B cell (primary cell): ENCODE measurements around the gene ICAM1. TPM values are rescaled to one million over a fixed set of nuclear protein-coding genes. Genes with fewer than 3 reads are reported as not detected.

Experiments used
- ATAC-seq: fragments of 200-7000 bp; cut with Tn5 transposase; one replicate; pipeline ENCODE4 v1.10.0; 2021; ENCODE audit warnings: low read depth, mild to moderate bottlenecking, moderate number of reproducible peaks, moderate library complexity
- CTCF ChIA-PET: fragments of 350-600 bp; sonication (Branson Sonifier 250); formaldehyde crosslinking; loops from one replicate; lab custom pipeline; 2021; ENCODE audit warnings: antibody characterized with exemption, inconsistent platforms; lab: Charles Lee
- POLR2A ChIA-PET: fragments of 350-600 bp; sonication (Branson Sonifier 250); formaldehyde crosslinking; loops from one replicate; lab custom pipeline; 2021; ENCODE audit warnings: antibody characterized with exemption; lab: Charles Lee
- DNase-seq: peaks from one replicate; pipeline ENCODE4 v3.0.0; 2013
- H2AFZ ChIP-seq: 2 replicates; pipeline ENCODE4 v1.6.1; 2012; ENCODE audit warnings: mild to moderate bottlenecking, low read depth, low read length; ENCODE audit not compliant: insufficient read depth, poor library complexity, severe bottlenecking
- H3K27ac ChIP-seq, 2 donors: 1 replicate in 1 of 2; 2 replicates in 1 of 2; pipeline ENCODE4 v1.5.1; 2012 to 2013; ENCODE audit warnings: low read length in 2 of 2, mild to moderate bottlenecking in 2 of 2, moderate library complexity in 1 of 2
- H3K27me3 ChIP-seq, 4 experiments: fragments of 200-600 bp in 1 of 4; sonication (generic) in 1 of 4; replicated peaks in 1 of 4; 1 replicate in 2 of 4; 2 replicates in 2 of 4; pipeline versions ENCODE4 v1.6.1 to v1.7.0; 2013 to 2016; ENCODE audit warnings: low read length in 3 of 4, mild to moderate bottlenecking in 2 of 4, mixed read lengths in 1 of 4, moderate library complexity in 1 of 4; ENCODE audit not compliant: insufficient read depth in 4 of 4, control insufficient read depth in 3 of 4; ENCODE audit errors: control extremely low read depth in 1 of 4
- H3K36me3 ChIP-seq, 2 experiments: replicated peaks in 1 of 2; 1 replicate in 1 of 2; 2 replicates in 1 of 2; pipeline versions ENCODE4 v1.6.1 to v1.7.1; 2013; ENCODE audit warnings: low read length in 1 of 2; ENCODE audit not compliant: insufficient read depth in 2 of 2, control insufficient read depth in 1 of 2; ENCODE audit errors: control extremely low read depth in 1 of 2, extremely low read depth in 1 of 2
- H3K4me1 ChIP-seq, 2 donors: fragments of 200-600 bp in 1 of 2; sonication (generic) in 1 of 2; 1 replicate in 1 of 2; 2 replicates in 1 of 2; pipeline versions ENCODE4 v1.5.1 to v1.6.1; 2013 to 2017; ENCODE audit warnings: low read length in 2 of 2; ENCODE audit not compliant: control insufficient read depth in 2 of 2, insufficient read depth in 2 of 2
- H3K4me2 ChIP-seq: replicated peaks from 2 replicates; pipeline ENCODE3; 2012; ENCODE audit warnings: mild to moderate bottlenecking, low read depth, low read length; ENCODE audit not compliant: poor library complexity, severe bottlenecking
- H3K4me3 ChIP-seq, 5 experiments: fragments of 200-600 bp in 1 of 5; sonication (generic) in 1 of 5; 1 replicate in 3 of 5; 2 replicates in 2 of 5; pipeline versions ENCODE4 v1.5.1 to v1.7.0; 2011 to 2016; ENCODE audit warnings: low read length in 4 of 5, mild to moderate bottlenecking in 4 of 5, low read depth in 2 of 5, control low read depth in 1 of 5, moderate library complexity in 1 of 5; ENCODE audit not compliant: insufficient read depth in 1 of 5; ENCODE audit errors: control extremely low read depth in 1 of 5, extremely low read depth in 1 of 5
- H3K79me2 ChIP-seq: fragments of 200-600 bp; sonication (generic); one replicate; pipeline ENCODE4 v1.6.0; 2016; ENCODE audit warnings: low read length; ENCODE audit not compliant: control insufficient read depth, insufficient read depth
- H3K9ac ChIP-seq: fragments of 200-600 bp; sonication (generic); 2 replicates; pipeline ENCODE4 v1.6.1; 2017; ENCODE audit warnings: mild to moderate bottlenecking, low read length, moderate library complexity
- H3K9me3 ChIP-seq, 3 donors: one replicate each; pipeline versions ENCODE4 v1.6.1 to v1.7.1; 2013; ENCODE audit warnings: low read length in 2 of 3; ENCODE audit not compliant: control insufficient read depth in 2 of 3, insufficient read depth in 1 of 3; ENCODE audit errors: control extremely low read depth in 1 of 3
- H4K20me1 ChIP-seq: 2 replicates; pipeline ENCODE4 v1.6.0; 2012; ENCODE audit warnings: mild to moderate bottlenecking, low read length; ENCODE audit not compliant: insufficient read depth, control insufficient read depth, poor library complexity, severe bottlenecking
- H3K27ac Mint-ChIP-seq: one replicate; pipeline ENCODE4 v1.8.0; 2021; ENCODE audit warnings: mixed read lengths
- H3K27me3 Mint-ChIP-seq: one replicate; pipeline ENCODE4 v1.8.0; 2021; ENCODE audit warnings: mixed read lengths
- H3K4me1 Mint-ChIP-seq: one replicate; pipeline ENCODE4 v1.8.0; 2021; ENCODE audit warnings: mixed read lengths
- H3K4me3 Mint-ChIP-seq: one replicate; pipeline ENCODE4 v1.8.0; 2021; ENCODE audit warnings: mixed read lengths
- H3K9me3 Mint-ChIP-seq: one replicate; pipeline ENCODE4 v1.8.0; 2022; ENCODE audit warnings: mixed read lengths; ENCODE audit not compliant: insufficient read depth
- CTCF ChIP-seq: fragments of 200-600 bp; IDR thresholded peaks from one replicate; pipeline ENCODE4 v1.8.0; 2022; ENCODE audit warnings: antibody characterized with exemption, mild to moderate bottlenecking
- EZH2 ChIP-seq: IDR thresholded peaks from 2 replicates; pipeline ENCODE4 v1.6.1; 2012; ENCODE audit warnings: borderline replicate concordance, low read depth, mild to moderate bottlenecking, moderate library complexity, low read length; ENCODE audit not compliant: insufficient read depth, poor library complexity, severe bottlenecking
- WGBS: methylation state at CpG from one replicate; pipeline ENCODE4 v1.1.5; 2013; ENCODE audit warnings: missing lambda C conversion rate; ENCODE audit not compliant: insufficient coverage; 5-methylcytosine and 5-hydroxymethylcytosine counted together
- intact Hi-C: fragments of 100-400 bp; cut with micrococcal nuclease; formaldehyde crosslinking; loops from one replicate; pipeline ENCODE4 v1.10.0; 2022
- polyA plus RNA-seq: library from polyadenylated mRNA; depleted of rRNA; stranded (reverse); fragments of >200 nt; gene quantifications from 2 replicates; pipeline ENCODE4 v1.2.3, GENCODE V29; 2012
- total RNA-seq, 2 donors: library from RNA; stranded (reverse); fragments of 120-200 nt in 1 of 2; gene quantifications; 1 replicate in 1 of 2; 2 replicates in 1 of 2; pipeline versions ENCODE4 v1.2.3 to v1.2.4, GENCODE V29; 2013 to 2022

The ICAM1 gene
- total and polyA plus RNA-seq, 2 donors (not counting 1 experiment from before 2014, with no cell fraction given), result 7.3 to 11.9 TPM

GRCh38 chr19:10292206-10292788, 21.4 kb downstream of the ICAM1 start:
- Histone ChIP-seq H3K9ac (peak overlapping the region; percentile 64), H3K4me2 (peak overlapping the region; percentile 96), H3K4me3 (peak overlapping the region in 4 of 5 experiments; percentile 13 to 63 (median 40)), H3K36me3 (no peaks in the 10 kb centered on the region), H3K9me3 (peaks cover 0 to 70% (median 0%) of the 10 kb centered on the region in 3 donors), H2AFZ (peak overlapping the region; percentile 66), H3K27me3 (peaks cover 0 to 90% (median 61%) of the 10 kb centered on the region in 4 experiments), H3K79me2 (no peaks in the 10 kb centered on the region), H3K4me1 (peaks cover 86 to 89% of the 10 kb centered on the region in 2 donors), H3K27ac (no peak overlapping the region), H4K20me1 (peaks cover 29% of the 10 kb centered on the region)
- Mint-ChIP-seq H3K27me3 (peaks cover 45% of the 10 kb centered on the region), H3K27ac (peak overlapping the region; percentile 26), H3K4me3 (peak overlapping the region; percentile 87), H3K9me3 (no peaks in the 10 kb centered on the region), H3K4me1 (peaks cover 70% of the 10 kb centered on the region)
- CTCF ChIA-PET, result interaction anchor here (1.1 to 8.5 kb wide), 8 partner anchors 12 to 133 kb away, joined by 3 to 116 read pairs (median 5); partner anchors contain the start of genes ICAM1 and TYK2
- no peak for DNase-seq
- peak; percentile 28 for ATAC-seq
- WGBS, result 3% methylated on average over 44 of the region's 45 CpGs
- TF ChIP-seq EZH2, result peak; percentile 24
- TF ChIP-seq CTCF, result no peak
- intact Hi-C loops, result no loop called here
- POLR2A ChIA-PET, result interaction anchor here (0.5 to 1.1 kb wide), 2 partner anchors 24 to 1289 kb away, joined by 3 read pairs; no protein-coding TSS in a partner anchor
